ENCODE measurements around the gene HAPLN2.

Gene HAPLN2

GRCh38 chr1:156664767-156665411, 45.7 kb downstream of the HAPLN2 start:
- no peak for DNase-seq

GRCh38 chr1:156665539-156665938, 46.3 kb downstream of the HAPLN2 start:
- no peak for DNase-seq

GRCh38 chr1:156666862-156667609, 47.8 kb downstream of the HAPLN2 start:
- DNase-seq = no peak

- DNase-seq = no peak
Measured at GRCh38 chr1:156667610-156667967, 48.4 kb downstream of the HAPLN2 start.

- DNase-seq = no peak
Measured at GRCh38 chr1:156667968-156668709, 48.9 kb downstream of the HAPLN2 start.

- DNase-seq = no peak
Measured at GRCh38 chr1:156668801-156669637, 49.8 kb downstream of the HAPLN2 start.

- no peak for DNase-seq
Measured at GRCh38 chr1:156669794-156670193, 50.6 kb downstream of the HAPLN2 start.

- DNase-seq = no peak
Measured at GRCh38 chr1:156670359-156670758, 51.1 kb downstream of the HAPLN2 start.

- DNase-seq = no peak
Measured at GRCh38 chr1:156670791-156671190, 51.6 kb downstream of the HAPLN2 start.

GRCh38 chr1:156671804-156672203, 52.6 kb downstream of the HAPLN2 start:
- no peak for DNase-seq

GRCh38 chr1:156673387-156674121, 54.3 kb downstream of the HAPLN2 start:
- no peak for DNase-seq
